PC-3 (cell line): ENCODE measurements around the gene WDFY3. TPM values are rescaled to one million over a fixed set of nuclear protein-coding genes. Genes with fewer than 3 reads are reported as not detected.
A peak's percentile ranks its signal among the peaks of the same experiment; 100 is the strongest.

ENCODE experiments used
- ATAC-seq: fragments of 200-7000 bp; cut with Tn5 transposase; 2 replicates; pipeline ENCODE4 v1.9.1; 2020; ENCODE audit warnings: mild to moderate bottlenecking, moderate library complexity
- BruUV-seq: library from RNA; stranded (reverse); fragments of 400-500 nt; replicated peaks from 2 replicates; lab custom pipeline; 2021; lab: Mats Ljungman, UMichigan
- CTCF ChIA-PET: fragments of 300-600 bp; sonication (Branson Sonifier 250); formaldehyde crosslinking; loops from one replicate; lab custom pipeline; 2022; ENCODE audit warnings: antibody characterized with exemption; lab: Charles Lee
- POLR2A ChIA-PET: fragments of 300-600 bp; sonication (Branson Sonifier 250); formaldehyde crosslinking; loops from one replicate; lab custom pipeline; 2022; ENCODE audit warnings: antibody characterized with exemption; ENCODE audit not compliant: unreplicated experiment; lab: Charles Lee
- DNase-seq: peaks from one replicate; pipeline ENCODE4 v3.0.0-alpha.2; 2015
- H2AFZ ChIP-seq: fragments of 300-600 bp; sonication (generic); 2 replicates; pipeline ENCODE4 v1.6.0; 2016; ENCODE audit warnings: antibody characterized with exemption, low read length
- H3F3A ChIP-seq: fragments of 300-600 bp; sonication (generic); one replicate; pipeline ENCODE4 v1.6.0; 2017; ENCODE audit warnings: antibody characterized with exemption, low read length, control low read depth, mild to moderate bottlenecking; ENCODE audit not compliant: unreplicated experiment
- H3K27ac ChIP-seq: fragments of 300-600 bp; sonication (generic); 2 replicates; pipeline ENCODE4 v1.5.1; 2016; ENCODE audit warnings: mild to moderate bottlenecking, low read length
- H3K27me3 ChIP-seq: fragments of 300-600 bp; sonication (generic); 2 replicates; pipeline ENCODE4 v1.6.1; 2016; ENCODE audit warnings: low read length, mixed read lengths
- H3K36me3 ChIP-seq: fragments of 300-600 bp; sonication (generic); 2 replicates; pipeline ENCODE4 v1.6.1; 2016; ENCODE audit warnings: low read depth, mixed run types, low read length, mixed read lengths
- H3K4me1 ChIP-seq: fragments of 300-600 bp; sonication (generic); 2 replicates; pipeline ENCODE4 v1.5.1; 2016; ENCODE audit warnings: low read length; ENCODE audit not compliant: insufficient read depth
- H3K4me2 ChIP-seq: fragments of 300-600 bp; sonication (generic); 2 replicates; pipeline ENCODE4 v1.6.0; 2016; ENCODE audit warnings: low read length
- H3K4me3 ChIP-seq: fragments of 300-600 bp; sonication (generic); 2 replicates; pipeline ENCODE4 v1.5.1; 2016; ENCODE audit warnings: mild to moderate bottlenecking, low read length, mixed read lengths
- H3K79me2 ChIP-seq: fragments of 300-600 bp; sonication (generic); 2 replicates; pipeline ENCODE4 v1.6.1; 2017; ENCODE audit warnings: low read length, mixed read lengths
- H3K9ac ChIP-seq: fragments of 300-600 bp; sonication (generic); 2 replicates; pipeline ENCODE4 v1.6.0; 2016; ENCODE audit warnings: mild to moderate bottlenecking, low read length
- H3K9me2 ChIP-seq: fragments of 300-600 bp; sonication (generic); replicated peaks from 2 replicates; pipeline ENCODE4 v1.6.1; 2016; ENCODE audit warnings: mixed run types, low read length, mixed read lengths
- H3K9me3 ChIP-seq: fragments of 300-600 bp; sonication (generic); 2 replicates; pipeline ENCODE4 v1.6.1; 2016; ENCODE audit warnings: low read length, mixed read lengths
- H4K20me1 ChIP-seq: fragments of 300-600 bp; sonication (generic); 2 replicates; pipeline ENCODE4 v1.6.1; 2016; ENCODE audit warnings: low read length, mixed read lengths
- EZH2 ChIP-seq: fragments of 300-600 bp; sonication (generic); IDR thresholded peaks from one replicate; pipeline ENCODE4 v1.6.1; 2017; ENCODE audit warnings: antibody characterized with exemption, mild to moderate bottlenecking, low read length; ENCODE audit not compliant: unreplicated experiment
- EZH2phosphoT487 ChIP-seq: fragments of 300-600 bp; sonication (generic); IDR thresholded peaks from 2 replicates; pipeline ENCODE4 v1.6.1; 2018; ENCODE audit warnings: mild to moderate bottlenecking, antibody characterized with exemption, low read length, borderline replicate concordance
- intact Hi-C: fragments of 100-400 bp; cut with micrococcal nuclease; formaldehyde crosslinking; loops from 2 replicates; pipeline ENCODE4 v1.9.0; 2023
- total RNA-seq: library from RNA; depleted of rRNA; stranded (reverse); fragments of >200 nt; gene quantifications from 2 replicates; pipeline ENCODE4 v1.2.3, GENCODE V29; 2014
- TF ChIP-seq, protein P1 (sequence below): fragments of 300-600 bp; sonication (generic); conservative IDR thresholded peaks from 2 replicates; pipeline ENCODE4 v1.5.1; 2017; ENCODE audit warnings: antibody characterized with exemption, low read depth, mild to moderate bottlenecking, low read length

The WDFY3 gene
- total RNA-seq, 1 experiment from 2014 or later, result 23.1 TPM

DNA sequence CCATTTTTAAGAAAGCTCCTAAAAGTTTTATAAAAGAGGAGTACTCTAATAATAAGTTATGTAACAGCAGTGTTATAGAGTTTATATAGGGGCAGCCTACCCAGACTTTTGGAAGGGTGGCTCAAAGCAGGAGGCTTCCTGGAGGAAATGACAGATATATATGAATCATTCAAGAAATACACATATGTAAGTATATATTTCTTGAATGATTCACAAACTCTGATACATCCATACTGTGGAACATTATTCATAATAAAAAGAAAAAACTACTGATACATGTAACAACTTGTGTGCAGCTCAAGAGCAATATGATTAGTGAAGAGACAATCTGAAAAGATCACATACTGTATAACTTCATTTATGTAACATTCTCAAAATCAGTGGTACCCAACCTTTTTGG, 166.2 kb downstream of the WDFY3 start:
- peak; percentile 52 for DNase-seq
- H3K9ac ChIP-seq, result no peak overlapping the region
- ATAC-seq, result peak; percentile 78
- H3K9me2 ChIP-seq, result no peaks in the 10 kb centered on the region
- H3K27ac ChIP-seq, result peak overlapping the region; percentile 29
- intact Hi-C loops, result loop anchor here (5.0 kb wide), 1 partner anchor 167 kb away; the partner anchor contains the start of gene WDFY3
- no peaks in the 10 kb centered on the region for H3F3A ChIP-seq
- TF ChIP-seq EZH2phosphoT487 (no peak), EZH2 (no peak)
- TF ChIP-seq, protein P1, sequence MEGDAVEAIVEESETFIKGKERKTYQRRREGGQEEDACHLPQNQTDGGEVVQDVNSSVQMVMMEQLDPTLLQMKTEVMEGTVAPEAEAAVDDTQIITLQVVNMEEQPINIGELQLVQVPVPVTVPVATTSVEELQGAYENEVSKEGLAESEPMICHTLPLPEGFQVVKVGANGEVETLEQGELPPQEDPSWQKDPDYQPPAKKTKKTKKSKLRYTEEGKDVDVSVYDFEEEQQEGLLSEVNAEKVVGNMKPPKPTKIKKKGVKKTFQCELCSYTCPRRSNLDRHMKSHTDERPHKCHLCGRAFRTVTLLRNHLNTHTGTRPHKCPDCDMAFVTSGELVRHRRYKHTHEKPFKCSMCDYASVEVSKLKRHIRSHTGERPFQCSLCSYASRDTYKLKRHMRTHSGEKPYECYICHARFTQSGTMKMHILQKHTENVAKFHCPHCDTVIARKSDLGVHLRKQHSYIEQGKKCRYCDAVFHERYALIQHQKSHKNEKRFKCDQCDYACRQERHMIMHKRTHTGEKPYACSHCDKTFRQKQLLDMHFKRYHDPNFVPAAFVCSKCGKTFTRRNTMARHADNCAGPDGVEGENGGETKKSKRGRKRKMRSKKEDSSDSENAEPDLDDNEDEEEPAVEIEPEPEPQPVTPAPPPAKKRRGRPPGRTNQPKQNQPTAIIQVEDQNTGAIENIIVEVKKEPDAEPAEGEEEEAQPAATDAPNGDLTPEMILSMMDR, result no peak
- peaks cover 33% of the 10 kb centered on the region for H3K4me1 ChIP-seq
- H3K9me3 ChIP-seq, result no peaks in the 10 kb centered on the region
- no peaks in the 10 kb centered on the region for H3K79me2 ChIP-seq
- no TSS peak for BruUV-seq
- H3K4me2 ChIP-seq, result 0 out of 2 replicates have a peak overlapping the region, but pooled peaks have one; percentile 3
- peaks cover 8% of the 10 kb centered on the region; the same call in 1 of the 2 replicates for H3K36me3 ChIP-seq
- 0 out of 2 replicates have a peak, but pooled peaks cover 9% of the 10 kb centered on the region for H4K20me1 ChIP-seq
- H3K4me3 ChIP-seq, result no peak overlapping the region
- POLR2A ChIA-PET, result no interaction called here
- CTCF ChIA-PET, result no interaction called here
- H2AFZ ChIP-seq, result no peak overlapping the region
- no peaks in the 10 kb centered on the region for H3K27me3 ChIP-seq

DNA sequence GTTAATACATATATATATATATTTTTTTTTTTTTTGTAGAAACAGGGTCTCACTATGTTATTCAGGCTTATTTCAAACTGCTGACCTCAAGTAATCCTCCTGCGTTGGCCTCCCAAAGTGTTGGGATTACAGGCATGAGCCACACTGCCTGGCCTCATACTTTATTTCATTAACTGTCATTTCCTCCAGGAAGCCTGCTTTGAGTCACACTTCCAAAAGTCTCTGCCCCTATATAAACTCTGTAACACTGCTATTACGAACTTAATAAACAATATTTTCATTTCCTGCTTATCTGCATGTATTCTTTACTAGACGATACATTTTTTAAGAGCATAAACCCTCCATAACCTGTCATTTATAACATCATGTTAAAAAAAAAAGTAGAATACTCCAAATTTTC, 167.2 kb downstream of the WDFY3 start:
- H4K20me1 ChIP-seq, result 0 out of 2 replicates have a peak, but pooled peaks cover 9% of the 10 kb centered on the region
- no peaks in the 10 kb centered on the region for H3K79me2 ChIP-seq
- peak overlapping the region; percentile 29 for H3K27ac ChIP-seq
- no peak overlapping the region for H3K4me3 ChIP-seq
- no peak overlapping the region for H3K4me2 ChIP-seq
- intact Hi-C loops, result no loop called here
- TF ChIP-seq EZH2phosphoT487 (no peak), EZH2 (no peak)
- TF ChIP-seq, protein P1, result no peak
- H3K4me1 ChIP-seq, result peaks cover 28% of the 10 kb centered on the region
- no peak overlapping the region for H3K9ac ChIP-seq
- BruUV-seq, result no TSS peak
- ATAC-seq (peak; percentile 21; the same call in 1 of the 2 replicates), DNase-seq (peak; percentile 2)
- H3K27me3 ChIP-seq, result no peaks in the 10 kb centered on the region
- CTCF ChIA-PET, result no interaction called here
- H3K9me2 ChIP-seq, result no peaks in the 10 kb centered on the region
- H3K36me3 ChIP-seq, result peaks cover 8% of the 10 kb centered on the region; the same call in 1 of the 2 replicates
- no peaks in the 10 kb centered on the region for H3K9me3 ChIP-seq
- no peak overlapping the region for H2AFZ ChIP-seq
- POLR2A ChIA-PET, result no interaction called here
- no peaks in the 10 kb centered on the region for H3F3A ChIP-seq

DNA sequence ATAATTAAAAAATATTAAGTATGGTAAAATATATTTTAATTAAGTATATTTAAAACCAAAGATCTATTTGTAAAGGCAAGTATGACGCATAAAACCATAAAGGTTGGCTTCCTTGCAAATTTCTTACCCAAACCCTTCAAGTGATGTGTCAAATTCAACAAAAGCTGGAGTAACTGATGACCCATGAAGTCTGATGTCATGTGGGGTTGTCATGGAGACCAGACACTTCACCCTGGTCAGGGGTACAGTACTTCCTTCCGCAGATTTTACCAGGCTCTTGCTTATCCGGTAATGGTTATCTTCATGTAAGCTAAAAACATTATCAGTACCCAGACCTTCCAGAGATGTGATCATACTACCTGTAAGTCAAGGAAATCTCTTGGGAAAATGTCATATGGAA, 170.1 kb downstream of the WDFY3 start:
- Histone ChIP-seq H4K20me1 (no peaks in the 10 kb centered on the region), H3K36me3 (peaks cover 8% of the 10 kb centered on the region; the same call in 1 of the 2 replicates), H2AFZ (no peak overlapping the region), H3K4me3 (no peak overlapping the region), H3F3A (no peaks in the 10 kb centered on the region), H3K9me3 (no peaks in the 10 kb centered on the region), H3K9ac (no peak overlapping the region), H3K4me2 (no peak overlapping the region), H3K79me2 (no peaks in the 10 kb centered on the region), H3K4me1 (peaks cover 15% of the 10 kb centered on the region), H3K9me2 (no peaks in the 10 kb centered on the region), H3K27ac (no peak overlapping the region), H3K27me3 (no peaks in the 10 kb centered on the region)
- TF ChIP-seq EZH2 (no peak), EZH2phosphoT487 (no peak)
- TF ChIP-seq, protein P1, result no peak
- CTCF ChIA-PET, result no interaction called here
- POLR2A ChIA-PET, result no interaction called here
- no TSS peak for BruUV-seq
- intact Hi-C loops, result no loop called here
- no peak for ATAC-seq
- no peak for DNase-seq
